SK-N-SH (cell line): ENCODE measurements around the gene VSIG8.

Experiments used
- EZH2phosphoT487 ChIP-seq: fragments of 200-600 bp; sonication (generic); IDR thresholded peaks from 2 replicates; pipeline ENCODE4 v1.6.1; 2017; ENCODE audit warnings: low read depth, mixed run types, mild to moderate bottlenecking, antibody characterized with exemption, moderate library complexity, borderline replicate concordance
- GABPA ChIP-seq: IDR thresholded peaks from 2 replicates; pipeline ENCODE4 v1.4.0; 2012; ENCODE audit warnings: low read depth, mild to moderate bottlenecking
- MEF2A ChIP-seq: IDR thresholded peaks from 2 replicates; pipeline ENCODE4 v1.4.0; 2012; ENCODE audit warnings: low read depth, borderline replicate concordance
- POLR2AphosphoS5 ChIP-seq: IDR thresholded peaks from 2 replicates; pipeline ENCODE4 v1.6.1; 2012; ENCODE audit warnings: low read depth, low read length
- RCOR1 ChIP-seq: fragments of 150-350 bp; IDR thresholded peaks from 2 replicates; pipeline ENCODE4 v1.6.1; 2017; ENCODE audit warnings: antibody characterized with exemption, low read length
- REST ChIP-seq: IDR thresholded peaks from 2 replicates; pipeline ENCODE4 v1.6.1; 2012; ENCODE audit warnings: mild to moderate bottlenecking, low read depth, low read length, moderate library complexity
- RFX5 ChIP-seq: IDR thresholded peaks from 2 replicates; pipeline ENCODE4 v1.6.1; 2012; ENCODE audit warnings: mild to moderate bottlenecking, improper control_type of control experiment, low read length
- TAF1 ChIP-seq: IDR thresholded peaks from 2 replicates; pipeline ENCODE4 v1.6.1; 2012; ENCODE audit warnings: low read depth, mild to moderate bottlenecking, low read length, moderate library complexity, borderline replicate concordance
- TEAD4 ChIP-seq: IDR thresholded peaks from 2 replicates; pipeline ENCODE4 v1.4.0; 2012; ENCODE audit warnings: mild to moderate bottlenecking, borderline replicate concordance; ENCODE audit not compliant: insufficient read depth
- YY1 ChIP-seq: IDR thresholded peaks from 2 replicates; pipeline ENCODE4 v1.4.0; 2012; ENCODE audit warnings: low read depth, mild to moderate bottlenecking
- TF ChIP-seq, protein P1 (sequence below): fragments of 200-600 bp; sonication (generic); IDR thresholded peaks from 2 replicates; pipeline ENCODE4 v1.6.1; 2017; ENCODE audit warnings: antibody characterized with exemption, mild to moderate bottlenecking, moderate library complexity
- TF ChIP-seq, protein P2 (sequence below): fragments of 150-350 bp; IDR thresholded peaks from 2 replicates; pipeline ENCODE4 v1.6.1; 2017; ENCODE audit warnings: antibody characterized with exemption, low read length, low read depth, borderline replicate concordance

DNA sequence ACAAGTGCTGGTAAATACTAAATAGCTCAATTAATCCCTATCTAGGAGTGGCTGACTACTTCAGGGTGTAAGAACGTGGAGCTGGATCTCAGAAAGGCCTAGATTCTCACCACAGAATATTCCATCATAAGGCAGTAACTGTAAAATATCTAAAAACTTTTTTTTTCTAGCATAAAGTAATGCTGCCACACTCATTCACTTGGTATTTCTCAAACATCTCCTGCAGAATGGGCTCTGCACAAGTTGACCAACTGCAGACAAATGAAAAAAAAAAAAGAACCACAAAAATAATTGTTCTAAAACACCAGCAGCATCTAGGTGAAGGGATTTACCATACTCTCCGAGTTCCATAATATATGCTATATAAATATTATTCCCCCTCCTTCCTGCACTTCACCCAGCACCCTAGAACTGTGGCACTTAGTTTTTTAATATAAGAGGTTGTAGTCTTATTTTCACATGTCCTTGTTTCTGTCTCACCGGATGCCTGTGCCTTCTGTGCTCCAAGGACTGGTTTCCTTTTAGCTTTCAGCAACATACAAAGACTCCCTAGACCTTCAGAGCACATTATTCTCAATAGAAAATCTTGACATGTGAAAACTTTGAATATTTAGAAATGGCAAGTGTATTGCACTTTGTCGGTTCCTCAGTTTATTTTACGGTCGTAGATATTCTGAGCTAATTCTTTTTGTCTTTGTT is 8.9 kb downstream of the VSIG8 start:
- TF ChIP-seq, protein P1, sequence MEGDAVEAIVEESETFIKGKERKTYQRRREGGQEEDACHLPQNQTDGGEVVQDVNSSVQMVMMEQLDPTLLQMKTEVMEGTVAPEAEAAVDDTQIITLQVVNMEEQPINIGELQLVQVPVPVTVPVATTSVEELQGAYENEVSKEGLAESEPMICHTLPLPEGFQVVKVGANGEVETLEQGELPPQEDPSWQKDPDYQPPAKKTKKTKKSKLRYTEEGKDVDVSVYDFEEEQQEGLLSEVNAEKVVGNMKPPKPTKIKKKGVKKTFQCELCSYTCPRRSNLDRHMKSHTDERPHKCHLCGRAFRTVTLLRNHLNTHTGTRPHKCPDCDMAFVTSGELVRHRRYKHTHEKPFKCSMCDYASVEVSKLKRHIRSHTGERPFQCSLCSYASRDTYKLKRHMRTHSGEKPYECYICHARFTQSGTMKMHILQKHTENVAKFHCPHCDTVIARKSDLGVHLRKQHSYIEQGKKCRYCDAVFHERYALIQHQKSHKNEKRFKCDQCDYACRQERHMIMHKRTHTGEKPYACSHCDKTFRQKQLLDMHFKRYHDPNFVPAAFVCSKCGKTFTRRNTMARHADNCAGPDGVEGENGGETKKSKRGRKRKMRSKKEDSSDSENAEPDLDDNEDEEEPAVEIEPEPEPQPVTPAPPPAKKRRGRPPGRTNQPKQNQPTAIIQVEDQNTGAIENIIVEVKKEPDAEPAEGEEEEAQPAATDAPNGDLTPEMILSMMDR, result no peak
- TF ChIP-seq POLR2AphosphoS5 (no peak), GABPA (no peak), RFX5 (no peak), YY1 (no peak), RCOR1 (no peak), TEAD4 (no peak), EZH2phosphoT487 (no peak), TAF1 (no peak), MEF2A (no peak), REST (no peak)
- TF ChIP-seq, protein P2, sequence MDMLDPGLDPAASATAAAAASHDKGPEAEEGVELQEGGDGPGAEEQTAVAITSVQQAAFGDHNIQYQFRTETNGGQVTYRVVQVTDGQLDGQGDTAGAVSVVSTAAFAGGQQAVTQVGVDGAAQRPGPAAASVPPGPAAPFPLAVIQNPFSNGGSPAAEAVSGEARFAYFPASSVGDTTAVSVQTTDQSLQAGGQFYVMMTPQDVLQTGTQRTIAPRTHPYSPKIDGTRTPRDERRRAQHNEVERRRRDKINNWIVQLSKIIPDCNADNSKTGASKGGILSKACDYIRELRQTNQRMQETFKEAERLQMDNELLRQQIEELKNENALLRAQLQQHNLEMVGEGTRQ, result no peak
